Measurements from ENCODE around the gene OR52B2. TPM values are rescaled to one million over a fixed set of nuclear protein-coding genes. Genes with fewer than 3 reads are reported as not detected.

The OR52B2 gene
- total RNA-seq, 5 donors from 2014 or later (not counting 1 experiment from before 2014, with no cell fraction given), result not detected

DNA sequence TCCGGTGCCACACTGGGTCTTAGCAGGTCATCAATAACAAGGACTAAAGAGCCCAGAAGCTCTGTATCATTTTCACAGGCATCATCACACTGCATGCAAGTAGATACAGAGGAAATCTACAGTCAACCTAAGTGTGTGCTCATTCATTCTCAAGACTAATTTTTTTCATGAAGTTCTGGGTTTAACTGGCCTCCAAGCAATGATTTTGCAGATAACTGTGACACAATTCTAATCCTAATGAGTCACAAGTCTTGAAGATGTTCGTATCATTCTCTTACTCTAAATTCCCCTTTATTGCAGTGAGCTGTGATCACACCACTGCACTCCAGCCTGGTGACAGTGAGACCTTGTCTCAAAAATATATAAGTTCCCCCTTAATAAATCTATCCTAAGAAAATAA lies 31.4 kb upstream of the OR52B2 start:
- Histone ChIP-seq H3K27ac (ENCODE audit: low read length) (peak overlapping the region; percentile 42), H3K9me3 (no peaks in the 10 kb centered on the region), H3K36me3 (ENCODE audit: control insufficient read depth in 2 of 2, extremely low read depth in 1 of 2, insufficient read depth in 1 of 2, low read length in 1 of 2) (peaks cover 3 to 4% of the 10 kb centered on the region in 2 donors), H3K4me3 (ENCODE audit: control insufficient read depth in 1 of 2, extremely low read depth in 1 of 2, low read length in 1 of 2) (no peak overlapping the region), H3K27me3 (replicated peaks in 1 of 2; ENCODE audit: control insufficient read depth in 2 of 2, extremely low read depth in 1 of 2, insufficient read depth in 2 of 2, low read length in 1 of 2) (no peaks in the 10 kb centered on the region), H3K4me1 (ENCODE audit: control insufficient read depth in 1 of 2, extremely low read depth in 1 of 2, insufficient read depth in 2 of 2, low read length in 2 of 2) (peaks cover 10 to 29% of the 10 kb centered on the region in 2 experiments)
- peaks cover 12% of the 10 kb centered on the region for H3K36me3 Mint-ChIP-seq
- peak in 1 of 35 experiments; percentile 10 for DNase-seq
- no peak overlapping the region for H3K27ac Mint-ChIP-seq
- no peak overlapping the region for H3K4me3 Mint-ChIP-seq
- 100% methylated on average over 1 of the region's 2 CpGs for WGBS (ENCODE audit: insufficient coverage)
- peaks cover 38 to 45% (median 40%) of the 10 kb centered on the region in 3 donors for H3K4me1 Mint-ChIP-seq
- ChIA-PET CTCF (interaction anchor here in 1 of 2 donors (0.8 kb wide), 1 partner anchor 15 kb away, joined by 3 read pairs; no protein-coding TSS in a partner anchor), POLR2A (no interaction called here)
- no peaks in the 10 kb centered on the region for H3K9me3 Mint-ChIP-seq
- H3K27me3 Mint-ChIP-seq, result no peaks in the 10 kb centered on the region
- ATAC-seq (replicated peaks in 1 of 4), result peak in 1 of 4 experiments; percentile 14

DNA sequence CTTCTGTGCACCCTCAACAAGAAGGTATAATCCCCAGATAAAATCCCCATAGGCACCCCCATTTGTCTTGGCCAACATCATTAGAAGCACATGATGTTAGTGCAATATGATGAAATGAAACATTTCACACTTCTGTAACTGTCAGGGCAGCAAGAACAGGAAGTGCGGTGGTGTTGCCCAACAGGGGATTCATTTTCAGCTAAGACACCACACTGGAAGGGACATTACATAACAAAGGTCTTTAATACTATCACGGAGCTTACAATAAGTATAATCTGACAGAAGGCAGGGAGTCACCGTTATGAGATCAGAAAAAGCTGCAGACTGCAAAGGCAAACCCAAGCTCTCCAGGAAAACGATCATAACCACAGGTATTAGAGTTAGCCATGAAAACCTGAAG lies 30.8 kb upstream of the OR52B2 start:
- Mint-ChIP-seq H3K4me1 (peaks cover 40 to 50% (median 43%) of the 10 kb centered on the region in 3 donors), H3K4me3 (no peak overlapping the region), H3K9me3 (no peaks in the 10 kb centered on the region), H3K27me3 (no peaks in the 10 kb centered on the region), H3K36me3 (peaks cover 10% of the 10 kb centered on the region), H3K27ac (peak overlapping the region; percentile 3 to 18)
- Histone ChIP-seq H3K36me3 (ENCODE audit: control insufficient read depth in 2 of 2, extremely low read depth in 1 of 2, insufficient read depth in 1 of 2, low read length in 1 of 2) (peaks cover 3 to 4% of the 10 kb centered on the region in 2 donors), H3K4me1 (ENCODE audit: control insufficient read depth in 1 of 2, extremely low read depth in 1 of 2, insufficient read depth in 2 of 2, low read length in 2 of 2) (peaks cover 10 to 29% of the 10 kb centered on the region in 2 experiments), H3K27ac (ENCODE audit: low read length) (peak overlapping the region; percentile 42), H3K4me3 (ENCODE audit: control insufficient read depth in 1 of 2, extremely low read depth in 1 of 2, low read length in 1 of 2) (no peak overlapping the region), H3K9me3 (no peaks in the 10 kb centered on the region), H3K27me3 (replicated peaks in 1 of 2; ENCODE audit: control insufficient read depth in 2 of 2, extremely low read depth in 1 of 2, insufficient read depth in 2 of 2, low read length in 1 of 2) (no peaks in the 10 kb centered on the region)
- 77% methylated on average over 3 of the region's 4 CpGs for WGBS (ENCODE audit: insufficient coverage)
- ChIA-PET POLR2A (interaction anchor here in 1 of 2 donors (0.6 kb wide), 1 partner anchor 280 kb away, joined by 3 read pairs; the partner anchor contains the start of genes ARFIP2 and TIMM10B), CTCF (no interaction called here)
- ATAC-seq (replicated peaks in 1 of 4) (peak in 2 of 4 experiments; percentile 13 to 31), DNase-seq (peak in 23 of 35 experiments; percentile 6 to 62 (median 31))

DNA sequence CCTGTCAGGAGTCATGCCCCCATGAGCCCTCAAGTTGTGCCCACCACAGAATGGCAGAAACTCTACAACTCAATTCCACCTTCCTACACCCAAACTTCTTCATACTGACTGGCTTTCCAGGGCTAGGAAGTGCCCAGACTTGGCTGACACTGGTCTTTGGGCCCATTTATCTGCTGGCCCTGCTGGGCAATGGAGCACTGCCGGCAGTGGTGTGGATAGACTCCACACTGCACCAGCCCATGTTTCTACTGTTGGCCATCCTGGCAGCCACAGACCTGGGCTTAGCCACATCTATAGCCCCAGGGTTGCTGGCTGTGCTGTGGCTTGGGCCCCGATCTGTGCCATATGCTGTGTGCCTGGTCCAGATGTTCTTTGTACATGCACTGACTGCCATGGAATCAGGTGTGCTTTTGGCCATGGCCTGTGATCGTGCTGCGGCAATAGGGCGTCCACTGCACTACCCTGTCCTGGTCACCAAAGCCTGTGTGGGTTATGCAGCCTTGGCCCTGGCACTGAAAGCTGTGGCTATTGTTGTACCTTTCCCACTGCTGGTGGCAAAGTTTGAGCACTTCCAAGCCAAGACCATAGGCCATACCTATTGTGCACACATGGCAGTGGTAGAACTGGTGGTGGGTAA lies 29.2 kb upstream of the OR52B2 start, which contains the start of gene OR52W1:
TSS of gene OR52W1 (plus strand) at position 51 of the 637 bp plus-strand sequence. CDS start at position 51, 0 bp downstream.
- ATAC-seq (replicated peaks in 1 of 4) (no peak), DNase-seq (no peak)
- Histone ChIP-seq H3K27me3 (replicated peaks in 1 of 2; ENCODE audit: control insufficient read depth in 2 of 2, extremely low read depth in 1 of 2, insufficient read depth in 2 of 2, low read length in 1 of 2) (no peaks in the 10 kb centered on the region), H3K9me3 (no peaks in the 10 kb centered on the region), H3K4me3 (ENCODE audit: control insufficient read depth in 1 of 2, extremely low read depth in 1 of 2, low read length in 1 of 2) (no peak within 1 kb of the TSS), H3K36me3 (ENCODE audit: control insufficient read depth in 2 of 2, extremely low read depth in 1 of 2, insufficient read depth in 1 of 2, low read length in 1 of 2) (no peaks in the 10 kb centered on the region), H3K27ac (ENCODE audit: low read length) (no peak within 1 kb of the TSS), H3K4me1 (ENCODE audit: control insufficient read depth in 1 of 2, extremely low read depth in 1 of 2, insufficient read depth in 2 of 2, low read length in 2 of 2) (peaks cover 10 to 29% of the 10 kb centered on the region in 2 experiments)
- Mint-ChIP-seq H3K36me3 (peaks cover 3% of the 10 kb centered on the region), H3K4me3 (no peak within 1 kb of the TSS), H3K9me3 (no peaks in the 10 kb centered on the region), H3K27me3 (no peaks in the 10 kb centered on the region), H3K27ac (no peak within 1 kb of the TSS), H3K4me1 (peaks cover 26 to 41% (median 33%) of the 10 kb centered on the region in 3 donors)
- CTCF ChIA-PET, result no interaction called here
- POLR2A ChIA-PET, result no interaction called here
- WGBS (ENCODE audit: insufficient coverage), result 100% methylated on average over 5 of the region's 5 CpGs

DNA sequence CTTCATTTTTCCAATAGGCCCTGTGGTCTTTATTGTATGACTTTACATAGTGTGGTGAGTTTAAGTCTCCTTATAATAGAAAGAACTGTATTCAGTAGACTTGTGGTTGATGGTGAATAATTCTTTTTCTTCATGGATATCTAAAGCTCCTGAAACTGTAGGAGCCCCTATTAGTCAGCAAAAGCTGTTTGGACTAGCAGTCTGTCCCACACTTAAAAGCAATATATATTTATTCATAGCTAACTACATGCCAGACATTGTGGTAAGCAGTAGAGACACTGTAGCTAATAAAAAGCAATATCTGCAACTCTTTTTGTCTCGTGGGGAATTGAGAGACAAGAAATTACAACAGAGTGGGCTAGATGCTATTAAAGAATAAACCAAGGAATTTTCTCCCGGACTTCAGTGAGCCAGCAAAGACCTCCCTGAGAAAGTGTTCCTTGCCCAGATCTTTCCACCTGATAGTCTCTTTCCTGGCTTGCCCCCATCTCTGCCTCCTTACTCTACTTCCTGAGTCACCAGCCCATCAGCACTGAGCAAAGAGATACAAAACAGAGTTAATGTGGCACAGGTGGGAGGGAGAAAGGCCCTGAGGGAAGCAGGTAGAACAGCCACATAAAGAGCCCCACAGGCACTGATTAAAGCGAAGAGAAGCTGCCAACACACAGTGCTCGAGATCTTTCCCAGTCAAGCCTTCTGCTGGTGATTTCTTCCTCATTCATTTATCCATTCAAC lies 27.5 kb upstream of the OR52B2 start:
- ChIA-PET CTCF (no interaction called here), POLR2A (interaction anchor here in 1 of 2 donors (0.7 kb wide), 1 partner anchor 295 kb away, joined by 3 read pairs; no protein-coding TSS in a partner anchor)
- no CpG with 5 or more reads among the region's 4 CpGs for WGBS (ENCODE audit: insufficient coverage)
- peaks cover 9 to 26% (median 17%) of the 10 kb centered on the region in 3 donors for H3K4me1 Mint-ChIP-seq
- no peak for ATAC-seq (replicated peaks in 1 of 4)
- Histone ChIP-seq H3K36me3 (ENCODE audit: control insufficient read depth in 2 of 2, extremely low read depth in 1 of 2, insufficient read depth in 1 of 2, low read length in 1 of 2) (no peaks in the 10 kb centered on the region), H3K4me3 (ENCODE audit: control insufficient read depth in 1 of 2, extremely low read depth in 1 of 2, low read length in 1 of 2) (no peak overlapping the region), H3K27ac (ENCODE audit: low read length) (no peak overlapping the region), H3K4me1 (ENCODE audit: control insufficient read depth in 1 of 2, extremely low read depth in 1 of 2, insufficient read depth in 2 of 2, low read length in 2 of 2) (peaks cover 0 to 17% of the 10 kb centered on the region in 2 experiments), H3K27me3 (replicated peaks in 1 of 2; ENCODE audit: control insufficient read depth in 2 of 2, extremely low read depth in 1 of 2, insufficient read depth in 2 of 2, low read length in 1 of 2) (no peaks in the 10 kb centered on the region), H3K9me3 (no peaks in the 10 kb centered on the region)
- no peak overlapping the region for H3K27ac Mint-ChIP-seq
- no peaks in the 10 kb centered on the region for H3K9me3 Mint-ChIP-seq
- peaks cover 3% of the 10 kb centered on the region for H3K36me3 Mint-ChIP-seq
- no peaks in the 10 kb centered on the region for H3K27me3 Mint-ChIP-seq
- H3K4me3 Mint-ChIP-seq, result no peak overlapping the region
- DNase-seq, result no peak

DNA sequence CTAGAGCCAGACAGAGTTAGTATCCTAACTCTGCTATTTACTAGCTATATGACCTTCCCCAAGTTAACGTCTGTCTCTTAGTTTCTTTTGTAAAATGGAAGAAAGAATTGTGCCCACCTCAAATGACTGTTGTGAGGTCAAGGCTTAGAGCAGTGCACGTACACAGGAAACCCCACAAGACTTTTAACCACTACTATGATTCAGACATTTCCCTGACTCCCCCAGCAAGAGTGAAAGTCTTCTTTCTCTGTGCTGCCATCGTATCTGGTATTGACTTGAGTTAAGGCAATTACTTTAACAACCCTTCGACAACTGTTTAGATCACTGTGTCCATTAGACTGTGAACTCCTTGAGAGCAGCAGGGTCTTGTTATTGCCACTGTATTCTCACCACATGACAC lies 26.3 kb upstream of the OR52B2 start:
- Mint-ChIP-seq H3K4me3 (no peak overlapping the region), H3K27ac (no peak overlapping the region), H3K9me3 (no peaks in the 10 kb centered on the region), H3K4me1 (peaks cover 6 to 19% (median 12%) of the 10 kb centered on the region in 3 donors), H3K27me3 (no peaks in the 10 kb centered on the region), H3K36me3 (no peaks in the 10 kb centered on the region)
- peaks cover 0 to 14% of the 10 kb centered on the region in 2 experiments for H3K4me1 ChIP-seq (ENCODE audit: control insufficient read depth in 1 of 2, extremely low read depth in 1 of 2, insufficient read depth in 2 of 2, low read length in 2 of 2)
- H3K4me3 ChIP-seq (ENCODE audit: control insufficient read depth in 1 of 2, extremely low read depth in 1 of 2, low read length in 1 of 2), result no peak overlapping the region
- peak overlapping the region; percentile 24 for H3K27ac ChIP-seq (ENCODE audit: low read length)
- no peaks in the 10 kb centered on the region for H3K36me3 ChIP-seq (ENCODE audit: control insufficient read depth in 2 of 2, extremely low read depth in 1 of 2, insufficient read depth in 1 of 2, low read length in 1 of 2)
- H3K27me3 ChIP-seq (replicated peaks in 1 of 2; ENCODE audit: control insufficient read depth in 2 of 2, extremely low read depth in 1 of 2, insufficient read depth in 2 of 2, low read length in 1 of 2), result no peaks in the 10 kb centered on the region
- POLR2A ChIA-PET, result no interaction called here
- peak in 1 of 4 experiments; percentile 71 for ATAC-seq (replicated peaks in 1 of 4)
- no peaks in the 10 kb centered on the region for H3K9me3 ChIP-seq
- WGBS (ENCODE audit: insufficient coverage), result 60% methylated on average over 1 of the region's 4 CpGs
- CTCF ChIA-PET, result interaction anchor here (0.5 kb wide), 2 partner anchors 46 to 164 kb away, joined by 4 read pairs; no protein-coding TSS in a partner anchor
- peak in 1 of 35 experiments; percentile 20 for DNase-seq

DNA sequence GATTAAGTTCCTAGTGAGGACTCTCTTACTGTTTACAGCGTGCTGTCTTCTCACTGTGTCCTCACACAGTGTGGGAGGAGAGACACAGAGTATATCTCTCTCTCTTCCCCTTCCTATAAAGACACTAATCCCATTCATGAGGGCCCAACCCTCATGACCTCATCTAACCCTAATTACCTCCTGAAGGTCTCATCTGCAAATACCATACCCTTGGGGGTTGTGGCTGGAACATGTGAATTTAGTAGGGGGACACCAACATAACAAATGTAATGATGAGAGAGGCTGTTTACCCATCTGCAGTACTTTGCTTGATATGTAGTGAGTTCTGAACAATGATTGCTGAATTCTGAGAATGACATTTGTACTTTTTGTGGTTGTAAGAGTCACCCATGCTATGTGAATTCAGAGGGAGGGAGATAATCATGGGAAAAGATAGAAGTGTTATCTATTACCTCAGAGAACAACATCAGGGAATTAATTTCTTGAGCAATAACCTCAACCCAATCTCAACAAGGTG lies 24.0 kb upstream of the OR52B2 start:
- WGBS (ENCODE audit: insufficient coverage), result no CpG with 5 or more reads among the region's 1 CpG
- H3K4me1 Mint-ChIP-seq, result peaks cover 0 to 10% (median 7%) of the 10 kb centered on the region in 3 donors
- ChIA-PET CTCF (no interaction called here), POLR2A (no interaction called here)
- DNase-seq (no peak), ATAC-seq (replicated peaks in 1 of 4) (no peak)
- no peaks in the 10 kb centered on the region for H3K9me3 ChIP-seq
- H3K27me3 ChIP-seq (replicated peaks in 1 of 2; ENCODE audit: control insufficient read depth in 2 of 2, extremely low read depth in 1 of 2, insufficient read depth in 2 of 2, low read length in 1 of 2), result no peaks in the 10 kb centered on the region
- H3K27ac Mint-ChIP-seq, result no peak overlapping the region
- no peak overlapping the region for H3K27ac ChIP-seq (ENCODE audit: low read length)
- no peaks in the 10 kb centered on the region for H3K27me3 Mint-ChIP-seq
- H3K36me3 ChIP-seq (ENCODE audit: control insufficient read depth in 2 of 2, extremely low read depth in 1 of 2, insufficient read depth in 1 of 2, low read length in 1 of 2), result no peaks in the 10 kb centered on the region
- H3K36me3 Mint-ChIP-seq, result no peaks in the 10 kb centered on the region
- H3K9me3 Mint-ChIP-seq, result no peaks in the 10 kb centered on the region
- no peak overlapping the region for H3K4me3 Mint-ChIP-seq
- H3K4me1 ChIP-seq (ENCODE audit: control insufficient read depth in 1 of 2, extremely low read depth in 1 of 2, insufficient read depth in 2 of 2, low read length in 2 of 2), result no peaks in the 10 kb centered on the region
- no peak overlapping the region for H3K4me3 ChIP-seq (ENCODE audit: control insufficient read depth in 1 of 2, extremely low read depth in 1 of 2, low read length in 1 of 2)
